ENCODE results near the gene SCFD2. TPM values are rescaled to one million over a fixed set of nuclear protein-coding genes. Genes with fewer than 3 reads are reported as not detected.

Gene SCFD2
- polyA plus RNA-seq, 3 donors, result 5.4 to 9.4 (median 6.7) TPM

DNA sequence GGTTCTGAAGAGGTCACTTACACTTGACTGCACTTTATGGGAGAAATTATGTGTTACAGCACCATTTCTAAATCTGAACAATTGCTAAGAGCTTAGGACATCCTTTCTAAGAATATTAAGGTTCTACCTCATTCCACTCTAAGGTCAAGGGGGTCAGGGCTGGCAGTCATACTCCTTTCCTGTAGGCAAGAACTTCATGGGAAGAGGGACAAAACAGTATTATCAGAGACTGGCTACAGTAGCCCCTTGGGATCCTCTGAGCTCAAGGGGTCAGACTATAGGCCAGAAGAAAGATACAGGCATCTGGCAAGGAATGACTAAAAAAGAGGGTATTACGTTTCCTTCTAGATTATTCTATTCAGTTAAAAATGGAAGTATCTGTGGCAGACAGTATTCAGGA, 388.6 kb downstream of the SCFD2 start:
- no CpG with 5 or more reads among the region's 1 CpG for WGBS (ENCODE audit: insufficient coverage)
- H3K4me2 ChIP-seq (replicated peaks; ENCODE audit: extremely low read depth, low read length, poor library complexity, severe bottlenecking), result no peak overlapping the region
- H3K4me1 ChIP-seq (ENCODE audit: control insufficient read depth in 1 of 2, insufficient read depth in 2 of 2, low read length in 2 of 2), result no peaks in the 10 kb centered on the region
- H3K9ac ChIP-seq (ENCODE audit: insufficient read depth, low read length, poor library complexity, severe bottlenecking), result no peak overlapping the region
- H4K20me1 ChIP-seq (ENCODE audit: insufficient read depth, low read length), result no peaks in the 10 kb centered on the region
- H3K4me1 Mint-ChIP-seq, result no peaks in the 10 kb centered on the region
- H3K36me3 ChIP-seq (replicated peaks in 1 of 2; ENCODE audit: control insufficient read depth in 1 of 2, insufficient read depth in 2 of 2, low read length in 2 of 2), result no peaks in the 10 kb centered on the region
- TF ChIP-seq, protein P1, sequence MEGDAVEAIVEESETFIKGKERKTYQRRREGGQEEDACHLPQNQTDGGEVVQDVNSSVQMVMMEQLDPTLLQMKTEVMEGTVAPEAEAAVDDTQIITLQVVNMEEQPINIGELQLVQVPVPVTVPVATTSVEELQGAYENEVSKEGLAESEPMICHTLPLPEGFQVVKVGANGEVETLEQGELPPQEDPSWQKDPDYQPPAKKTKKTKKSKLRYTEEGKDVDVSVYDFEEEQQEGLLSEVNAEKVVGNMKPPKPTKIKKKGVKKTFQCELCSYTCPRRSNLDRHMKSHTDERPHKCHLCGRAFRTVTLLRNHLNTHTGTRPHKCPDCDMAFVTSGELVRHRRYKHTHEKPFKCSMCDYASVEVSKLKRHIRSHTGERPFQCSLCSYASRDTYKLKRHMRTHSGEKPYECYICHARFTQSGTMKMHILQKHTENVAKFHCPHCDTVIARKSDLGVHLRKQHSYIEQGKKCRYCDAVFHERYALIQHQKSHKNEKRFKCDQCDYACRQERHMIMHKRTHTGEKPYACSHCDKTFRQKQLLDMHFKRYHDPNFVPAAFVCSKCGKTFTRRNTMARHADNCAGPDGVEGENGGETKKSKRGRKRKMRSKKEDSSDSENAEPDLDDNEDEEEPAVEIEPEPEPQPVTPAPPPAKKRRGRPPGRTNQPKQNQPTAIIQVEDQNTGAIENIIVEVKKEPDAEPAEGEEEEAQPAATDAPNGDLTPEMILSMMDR (IDR thresholded peaks at IDR 0.05), result no peak
- no peaks in the 10 kb centered on the region for H3K79me2 ChIP-seq (ENCODE audit: insufficient read depth, low read length)
- no peak for DNase-seq
- H3K4me3 ChIP-seq (replicated peaks in 1 of 3; ENCODE audit: low read depth in 2 of 3, low read length in 3 of 3), result no peak overlapping the region
- intact Hi-C loops (cut with micrococcal nuclease), result no loop called here
- H3K27me3 Mint-ChIP-seq (ENCODE audit: low read depth in 3 of 3), result peaks cover 0 to 2% (median 0%) of the 10 kb centered on the region in 3 donors
- no peaks in the 10 kb centered on the region for H3K9me3 ChIP-seq (replicated peaks in 1 of 2; ENCODE audit: control insufficient read depth in 1 of 2, insufficient read depth in 1 of 2, low read length in 2 of 2)
- H3K27ac ChIP-seq (ENCODE audit: low read depth in 1 of 2, low read length in 2 of 2), result no peak overlapping the region
- H3K27me3 ChIP-seq (ENCODE audit: control insufficient read depth in 2 of 2, insufficient read depth in 2 of 2, low read length in 2 of 2), result no peaks in the 10 kb centered on the region
- H2AFZ ChIP-seq (ENCODE audit: insufficient read depth, low read depth, low read length, poor library complexity, severe bottlenecking), result no peak overlapping the region
- H3K27ac Mint-ChIP-seq, result no peak overlapping the region
- no peaks in the 10 kb centered on the region for H3K36me3 Mint-ChIP-seq
- H3K4me3 Mint-ChIP-seq, result no peak overlapping the region
- peaks cover 2 to 12% (median 7%) of the 10 kb centered on the region in 7 donors for H3K9me3 Mint-ChIP-seq

GRCh38 chr4:52976523-52977230, 389.2 kb downstream of the SCFD2 start:
- Mint-ChIP-seq H3K4me1 (no peaks in the 10 kb centered on the region), H3K27me3 (ENCODE audit: low read depth in 3 of 3) (peaks cover 0 to 2% (median 0%) of the 10 kb centered on the region in 3 donors), H3K27ac (no peak overlapping the region), H3K36me3 (no peaks in the 10 kb centered on the region), H3K4me3 (no peak overlapping the region), H3K9me3 (peaks cover 2 to 16% (median 7%) of the 10 kb centered on the region in 7 donors)
- 94% methylated on average over 2 of the region's 4 CpGs for WGBS (ENCODE audit: insufficient coverage)
- TF ChIP-seq, protein P1 (IDR thresholded peaks at IDR 0.05), result no peak
- H3K9ac ChIP-seq (ENCODE audit: insufficient read depth, low read length, poor library complexity, severe bottlenecking), result no peak overlapping the region
- H3K36me3 ChIP-seq (replicated peaks in 1 of 2; ENCODE audit: control insufficient read depth in 1 of 2, insufficient read depth in 2 of 2, low read length in 2 of 2), result no peaks in the 10 kb centered on the region
- DNase-seq, result no peak
- H3K9me3 ChIP-seq (replicated peaks in 1 of 2; ENCODE audit: control insufficient read depth in 1 of 2, insufficient read depth in 1 of 2, low read length in 2 of 2), result no peaks in the 10 kb centered on the region
- H3K4me1 ChIP-seq (ENCODE audit: control insufficient read depth in 1 of 2, insufficient read depth in 2 of 2, low read length in 2 of 2), result no peaks in the 10 kb centered on the region
- H3K4me2 ChIP-seq (replicated peaks; ENCODE audit: extremely low read depth, low read length, poor library complexity, severe bottlenecking), result no peak overlapping the region
- no peaks in the 10 kb centered on the region for H3K27me3 ChIP-seq (ENCODE audit: control insufficient read depth in 2 of 2, insufficient read depth in 2 of 2, low read length in 2 of 2)
- no peaks in the 10 kb centered on the region for H3K79me2 ChIP-seq (ENCODE audit: insufficient read depth, low read length)
- no peaks in the 10 kb centered on the region for H4K20me1 ChIP-seq (ENCODE audit: insufficient read depth, low read length)
- intact Hi-C loops (cut with micrococcal nuclease), result no loop called here
- no peak overlapping the region for H3K4me3 ChIP-seq (replicated peaks in 1 of 3; ENCODE audit: low read depth in 2 of 3, low read length in 3 of 3)
- H2AFZ ChIP-seq (ENCODE audit: insufficient read depth, low read depth, low read length, poor library complexity, severe bottlenecking), result no peak overlapping the region
- H3K27ac ChIP-seq (ENCODE audit: low read depth in 1 of 2, low read length in 2 of 2), result no peak overlapping the region
